ENCODE data around the gene VMP1.

GRCh38 chr17:59810894-59811153, 103.4 kb downstream of the VMP1 start:
- TF ChIP-seq CTCF (conservative IDR thresholded peaks at IDR 0.05; ENCODE audit: low read depth, low read length) (no peak), EZH2 (IDR thresholded peaks at IDR 0.05; ENCODE audit: borderline replicate concordance, low read depth, low read length, poor library complexity, severe bottlenecking) (no peak)

Measured in A673 (cell line).